Osteocyte (in vitro differentiated cells): ENCODE results near the gene SH3RF3. TPM values are rescaled to one million over a fixed set of nuclear protein-coding genes. Genes with fewer than 3 reads are reported as not detected.

Experiments used
- DNase-seq: peaks from one replicate; pipeline ENCODE4 v3.0.0; 2021; ENCODE audit warnings: mixed read lengths; ENCODE audit not compliant: unreplicated experiment; ENCODE audit errors: extremely low spot score
- H3K27ac Mint-ChIP-seq: one replicate; pipeline ENCODE4 v1.8.0; 2021; ENCODE audit warnings: mild to moderate bottlenecking, mixed read lengths; ENCODE audit not compliant: unreplicated experiment
- H3K27me3 Mint-ChIP-seq: one replicate; pipeline ENCODE4 v1.8.0; 2021; ENCODE audit warnings: mixed read lengths; ENCODE audit not compliant: unreplicated experiment
- H3K36me3 Mint-ChIP-seq: one replicate; pipeline ENCODE4 v1.8.0; 2021; ENCODE audit warnings: mixed read lengths; ENCODE audit not compliant: unreplicated experiment
- H3K4me1 Mint-ChIP-seq: one replicate; pipeline ENCODE4 v1.8.0; 2021; ENCODE audit warnings: mixed read lengths; ENCODE audit not compliant: unreplicated experiment
- H3K4me3 Mint-ChIP-seq: one replicate; pipeline ENCODE4 v1.8.0; 2021; ENCODE audit warnings: mild to moderate bottlenecking, moderate library complexity, mixed read lengths; ENCODE audit not compliant: unreplicated experiment
- H3K9me3 Mint-ChIP-seq: one replicate; pipeline ENCODE4 v1.8.0; 2021; ENCODE audit warnings: mixed read lengths; ENCODE audit not compliant: unreplicated experiment
- CTCF ChIP-seq: fragments of 200-600 bp; sonication (generic); IDR thresholded peaks from 2 replicates; pipeline ENCODE4 v1.5.0; 2021; ENCODE audit warnings: antibody characterized with exemption, mild to moderate bottlenecking, moderate library complexity
- total RNA-seq: library from RNA; stranded (reverse); gene quantifications from 2 replicates; pipeline ENCODE4 v1.2.1, GENCODE V29; 2021

The SH3RF3 gene
- total RNA-seq, 1 donor from 2014 or later, result 79.4 TPM

- H3K36me3 Mint-ChIP-seq, result peaks cover 25% of the 10 kb centered on the region
- no peak for DNase-seq
- peak overlapping the region; percentile 48 for H3K27ac Mint-ChIP-seq
- no peaks in the 10 kb centered on the region for H3K27me3 Mint-ChIP-seq
- peaks cover 12% of the 10 kb centered on the region for H3K4me1 Mint-ChIP-seq
- no peak overlapping the region for H3K4me3 Mint-ChIP-seq
- no peak for TF ChIP-seq CTCF
- H3K9me3 Mint-ChIP-seq, result peaks cover 11% of the 10 kb centered on the region
Measured at GRCh38 chr2:109507828-109508227, 378.8 kb downstream of the SH3RF3 start.

GRCh38 chr2:109508556-109508955 lies 379.6 kb downstream of the SH3RF3 start:
- no peak for DNase-seq
- peaks cover 11% of the 10 kb centered on the region for H3K9me3 Mint-ChIP-seq

GRCh38 chr2:109510136-109511028 lies 381.4 kb downstream of the SH3RF3 start:
- no peaks in the 10 kb centered on the region for H3K27me3 Mint-ChIP-seq
- TF ChIP-seq CTCF, result peak; percentile 93
- peaks cover 6% of the 10 kb centered on the region for H3K36me3 Mint-ChIP-seq
- peak; percentile 91 for DNase-seq
- peak overlapping the region; percentile 74 for H3K27ac Mint-ChIP-seq
- H3K9me3 Mint-ChIP-seq, result peaks cover 11% of the 10 kb centered on the region
- H3K4me3 Mint-ChIP-seq, result no peak overlapping the region
- H3K4me1 Mint-ChIP-seq, result peaks cover 32% of the 10 kb centered on the region

More at GRCh38 chr2:109508556-109508955, 379.6 kb downstream of the SH3RF3 start:
- no peaks in the 10 kb centered on the region for H3K27me3 Mint-ChIP-seq
- no peak overlapping the region for H3K4me3 Mint-ChIP-seq
- H3K27ac Mint-ChIP-seq, result peak overlapping the region; percentile 48
- TF ChIP-seq CTCF, result no peak
- H3K4me1 Mint-ChIP-seq, result peaks cover 18% of the 10 kb centered on the region
- H3K36me3 Mint-ChIP-seq, result peaks cover 19% of the 10 kb centered on the region

- H3K4me3 Mint-ChIP-seq, result no peak overlapping the region
- no peaks in the 10 kb centered on the region for H3K27me3 Mint-ChIP-seq
- no peak overlapping the region for H3K27ac Mint-ChIP-seq
- no peak for TF ChIP-seq CTCF
- H3K9me3 Mint-ChIP-seq, result peaks cover 11% of the 10 kb centered on the region
- H3K4me1 Mint-ChIP-seq, result peaks cover 34% of the 10 kb centered on the region
- no peak for DNase-seq
- H3K36me3 Mint-ChIP-seq, result peaks cover 4% of the 10 kb centered on the region
Measured at GRCh38 chr2:109511168-109511567, 382.2 kb downstream of the SH3RF3 start.

GRCh38 chr2:109512076-109512475 lies 383.1 kb downstream of the SH3RF3 start:
- H3K27ac Mint-ChIP-seq, result peak overlapping the region; percentile 74
- H3K4me3 Mint-ChIP-seq, result no peak overlapping the region

More at GRCh38 chr2:109512076-109512475, 383.1 kb downstream of the SH3RF3 start:
- no peaks in the 10 kb centered on the region for H3K27me3 Mint-ChIP-seq
- H3K9me3 Mint-ChIP-seq, result peaks cover 11% of the 10 kb centered on the region
- DNase-seq, result no peak
- peaks cover 4% of the 10 kb centered on the region for H3K36me3 Mint-ChIP-seq
- peaks cover 36% of the 10 kb centered on the region for H3K4me1 Mint-ChIP-seq
- no peak for TF ChIP-seq CTCF
